ENCODE results near the gene TBC1D1.

The TBC1D1 gene

DNA sequence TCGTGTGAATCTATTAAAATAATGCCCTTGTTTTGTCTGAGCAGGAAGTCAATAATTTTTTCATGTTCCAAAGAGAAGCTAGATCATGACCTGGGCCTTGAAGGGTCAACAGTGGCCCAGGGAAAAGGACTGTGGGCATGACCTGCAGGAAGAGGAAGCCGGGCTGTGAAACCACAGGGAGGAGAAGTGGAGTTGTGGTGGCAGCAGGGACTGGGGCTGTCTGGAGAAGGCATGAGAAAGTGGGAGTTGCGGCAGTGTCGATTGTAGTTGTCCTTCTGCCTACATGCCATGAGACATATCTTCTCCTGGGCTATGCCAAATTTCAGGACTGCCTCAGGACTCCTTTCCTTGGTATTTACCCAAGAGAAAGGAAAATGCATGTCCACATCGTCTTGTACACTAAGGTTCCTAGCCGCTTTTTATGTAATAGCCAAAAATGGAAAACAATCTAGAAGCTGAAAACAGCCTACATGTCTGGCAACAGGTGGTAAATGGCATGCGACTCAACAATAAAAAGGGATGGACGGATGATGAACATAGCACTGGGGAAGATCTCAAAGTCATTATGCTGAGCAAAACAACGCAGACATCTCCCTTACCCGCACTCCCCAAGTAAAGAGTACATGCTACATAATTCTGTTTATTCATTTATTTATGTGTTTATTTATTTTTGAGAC is 55.8 kb downstream of the TBC1D1 start:
- DNase-seq (ENCODE audit: low read depth) = no peak
- H3K4me3 ChIP-seq (ENCODE audit: low read depth, low read length) = no peak overlapping the region
- in situ Hi-C loops (cut with HindIII; ENCODE audit: low sequenced_read_pairs) = no loop called here
- TF ChIP-seq, protein P1, sequence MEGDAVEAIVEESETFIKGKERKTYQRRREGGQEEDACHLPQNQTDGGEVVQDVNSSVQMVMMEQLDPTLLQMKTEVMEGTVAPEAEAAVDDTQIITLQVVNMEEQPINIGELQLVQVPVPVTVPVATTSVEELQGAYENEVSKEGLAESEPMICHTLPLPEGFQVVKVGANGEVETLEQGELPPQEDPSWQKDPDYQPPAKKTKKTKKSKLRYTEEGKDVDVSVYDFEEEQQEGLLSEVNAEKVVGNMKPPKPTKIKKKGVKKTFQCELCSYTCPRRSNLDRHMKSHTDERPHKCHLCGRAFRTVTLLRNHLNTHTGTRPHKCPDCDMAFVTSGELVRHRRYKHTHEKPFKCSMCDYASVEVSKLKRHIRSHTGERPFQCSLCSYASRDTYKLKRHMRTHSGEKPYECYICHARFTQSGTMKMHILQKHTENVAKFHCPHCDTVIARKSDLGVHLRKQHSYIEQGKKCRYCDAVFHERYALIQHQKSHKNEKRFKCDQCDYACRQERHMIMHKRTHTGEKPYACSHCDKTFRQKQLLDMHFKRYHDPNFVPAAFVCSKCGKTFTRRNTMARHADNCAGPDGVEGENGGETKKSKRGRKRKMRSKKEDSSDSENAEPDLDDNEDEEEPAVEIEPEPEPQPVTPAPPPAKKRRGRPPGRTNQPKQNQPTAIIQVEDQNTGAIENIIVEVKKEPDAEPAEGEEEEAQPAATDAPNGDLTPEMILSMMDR (IDR thresholded peaks at IDR 0.05; ENCODE audit: low read depth, low read length, missing control alignments) = no peak

DNA sequence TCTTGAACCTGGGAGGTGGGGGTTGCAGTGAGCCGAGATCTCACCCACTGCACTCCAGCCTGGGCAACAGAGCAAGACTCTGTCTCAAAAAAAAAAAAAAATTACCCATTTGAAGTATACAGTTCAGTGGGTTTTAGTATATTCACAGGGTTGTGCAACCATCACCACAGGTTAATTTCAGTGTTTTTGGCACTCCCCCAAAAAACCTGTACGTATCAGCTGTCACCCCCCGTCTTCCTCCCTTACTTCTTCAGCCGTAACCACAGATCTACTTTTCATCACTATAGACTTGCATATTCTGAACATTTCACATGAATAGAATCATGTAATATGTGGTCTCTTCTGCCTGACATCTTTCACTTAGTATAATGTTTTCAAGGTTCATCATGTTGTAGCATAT is 57.7 kb downstream of the TBC1D1 start:
- in situ Hi-C loops (cut with HindIII; ENCODE audit: low sequenced_read_pairs) = no loop called here
- TF ChIP-seq, protein P1 (IDR thresholded peaks at IDR 0.05; ENCODE audit: low read depth, low read length, missing control alignments) = no peak
- no peak overlapping the region for H3K4me3 ChIP-seq (ENCODE audit: low read depth, low read length)
- DNase-seq (ENCODE audit: low read depth) = no peak

DNA sequence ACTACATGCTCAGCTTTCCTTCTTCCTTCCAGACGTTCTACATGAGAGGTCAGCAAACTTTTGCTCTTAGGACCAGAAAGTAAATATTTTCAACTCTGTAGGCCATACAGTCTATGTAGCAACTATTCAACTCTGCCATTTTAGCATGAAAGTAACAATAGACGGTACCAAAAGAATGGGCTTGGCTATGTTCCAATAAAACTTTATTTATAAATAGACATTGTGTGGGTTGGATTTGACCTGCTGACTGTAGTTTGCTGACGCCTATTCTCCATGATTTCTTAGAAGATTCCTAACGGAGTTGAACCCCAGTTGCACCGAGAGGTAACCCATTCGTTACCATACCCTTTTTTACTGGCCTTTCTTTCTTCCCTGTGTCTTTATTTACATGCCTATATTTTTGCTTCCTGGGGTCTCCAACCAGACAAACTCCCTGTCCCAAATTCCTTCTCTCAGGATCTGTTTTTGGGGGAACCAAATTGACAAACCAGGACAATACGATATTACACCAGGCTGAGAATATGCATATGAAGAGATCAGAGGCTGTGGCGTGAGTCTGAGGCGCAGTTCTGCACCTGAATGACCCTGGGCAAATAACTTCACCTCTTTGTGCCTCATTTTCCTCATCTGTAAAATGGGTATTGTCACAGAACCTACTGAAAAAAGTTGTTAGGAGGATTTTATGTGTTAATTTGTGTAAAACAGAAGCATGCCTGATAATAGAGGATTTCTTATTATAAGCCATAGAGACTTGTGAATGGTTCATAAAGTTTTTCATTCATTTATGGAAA is 58.9 kb downstream of the TBC1D1 start:
- TF ChIP-seq, protein P1 (IDR thresholded peaks at IDR 0.05; ENCODE audit: low read depth, low read length, missing control alignments) = no peak
- in situ Hi-C loops (cut with HindIII; ENCODE audit: low sequenced_read_pairs) = no loop called here
- H3K4me3 ChIP-seq (ENCODE audit: low read depth, low read length) = no peak overlapping the region
- DNase-seq (ENCODE audit: low read depth) = no peak

DNA sequence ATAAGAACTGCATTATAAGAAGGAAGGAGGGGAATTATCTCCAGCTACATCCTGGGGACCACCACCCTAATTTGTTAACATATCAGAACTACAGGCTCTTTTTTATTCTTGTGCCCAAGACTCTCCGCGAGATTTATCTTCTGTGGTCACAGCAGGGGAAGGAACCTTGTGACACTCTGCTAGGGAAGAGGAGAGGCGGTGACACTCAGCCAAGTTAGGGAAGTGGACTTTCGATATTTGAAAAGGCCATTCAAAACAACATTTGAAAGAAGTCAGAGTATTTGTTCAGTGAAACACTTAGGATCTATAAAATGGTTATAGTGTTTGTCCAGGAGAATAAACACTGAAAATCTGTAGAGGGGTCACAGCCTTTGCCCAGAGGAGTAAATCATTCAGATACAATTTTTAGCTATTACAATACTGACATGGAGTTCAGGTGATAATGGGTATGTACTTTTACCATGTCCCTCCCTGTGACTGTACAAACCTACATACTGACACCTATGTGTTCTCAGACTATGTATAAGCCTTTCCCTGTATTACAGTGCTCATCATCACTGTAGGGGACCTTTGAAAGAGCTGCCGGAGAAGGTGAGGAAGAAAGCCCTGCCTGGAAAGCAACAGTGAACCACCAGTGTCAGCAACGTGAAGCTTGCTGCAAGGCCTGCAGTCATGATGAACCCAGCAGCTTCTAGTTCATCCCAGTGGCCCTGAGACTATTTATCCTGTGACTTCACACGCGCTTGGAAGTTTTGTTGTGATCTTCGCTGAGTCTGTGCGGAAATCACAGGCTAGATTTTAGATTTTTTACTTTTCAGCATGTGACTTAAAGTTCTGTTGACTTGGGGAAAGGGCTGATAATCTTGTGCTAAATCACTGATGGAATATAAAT is 60.8 kb downstream of the TBC1D1 start:
- TF ChIP-seq, protein P1 (IDR thresholded peaks at IDR 0.05; ENCODE audit: low read depth, low read length, missing control alignments) = no peak
- in situ Hi-C loops (cut with HindIII; ENCODE audit: low sequenced_read_pairs) = no loop called here
- no peak overlapping the region for H3K4me3 ChIP-seq (ENCODE audit: low read depth, low read length)
- no peak for DNase-seq (ENCODE audit: low read depth)

DNA sequence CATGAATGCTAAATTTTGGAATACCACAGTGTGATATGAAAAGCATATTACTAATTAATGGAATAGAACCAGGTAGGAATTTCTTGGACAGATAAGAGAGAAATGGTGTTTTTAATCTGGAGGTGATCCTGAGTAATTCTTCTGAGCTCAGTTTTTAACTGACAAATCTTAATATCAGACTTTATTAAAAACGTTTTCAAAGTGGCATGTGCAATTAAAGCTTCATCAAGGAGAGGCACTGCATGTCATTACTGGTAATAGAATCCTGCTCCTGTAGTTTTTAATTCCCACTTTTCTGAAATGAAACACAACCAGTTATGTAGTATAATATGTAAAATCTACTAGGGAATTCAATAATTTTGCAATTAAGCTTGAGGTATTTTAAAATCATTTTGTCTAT is 62.3 kb downstream of the TBC1D1 start:
- TF ChIP-seq, protein P1 (IDR thresholded peaks at IDR 0.05; ENCODE audit: low read depth, low read length, missing control alignments) = no peak
- no peak overlapping the region for H3K4me3 ChIP-seq (ENCODE audit: low read depth, low read length)
- no peak for DNase-seq (ENCODE audit: low read depth)
- in situ Hi-C loops (cut with HindIII; ENCODE audit: low sequenced_read_pairs) = no loop called here

DNA sequence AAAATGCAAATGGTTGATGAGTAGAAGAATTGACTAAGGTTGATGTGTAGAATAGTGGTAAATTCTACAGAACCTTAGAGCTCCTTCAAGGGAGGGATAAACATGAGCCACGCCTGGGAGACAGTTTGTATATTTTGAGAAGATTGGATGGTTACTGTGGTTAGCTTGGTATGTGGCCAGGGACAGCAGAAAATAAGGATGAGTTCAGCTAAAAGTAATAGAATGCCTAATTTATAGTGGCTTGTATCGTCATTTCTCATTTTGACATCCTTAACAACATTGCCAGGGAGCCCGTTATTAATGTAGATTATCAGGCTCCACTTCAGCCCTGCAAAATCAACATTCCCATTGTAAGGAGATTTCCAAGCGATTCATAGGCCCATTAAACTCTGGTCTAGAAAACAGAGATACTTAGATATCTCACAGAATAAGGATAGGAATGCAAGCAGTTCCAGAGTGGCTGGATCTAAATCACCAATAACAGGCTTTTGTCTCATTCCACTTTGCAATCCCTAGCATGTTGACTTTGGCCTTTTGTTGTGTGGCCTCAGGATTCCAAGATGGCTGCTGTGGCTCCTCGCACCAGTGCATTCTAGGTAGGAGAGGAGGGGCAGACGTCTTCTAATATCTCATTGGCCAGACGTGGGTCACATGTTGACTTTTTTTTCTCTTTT is 62.9 kb downstream of the TBC1D1 start:
- TF ChIP-seq, protein P1 (IDR thresholded peaks at IDR 0.05; ENCODE audit: low read depth, low read length, missing control alignments) = no peak
- H3K4me3 ChIP-seq (ENCODE audit: low read depth, low read length) = no peak overlapping the region
- in situ Hi-C loops (cut with HindIII; ENCODE audit: low sequenced_read_pairs) = no loop called here
- no peak for DNase-seq (ENCODE audit: low read depth)

Measured in astrocyte of the cerebellum (primary cell).